ENCODE results near the gene SLC15A1.

DNA sequence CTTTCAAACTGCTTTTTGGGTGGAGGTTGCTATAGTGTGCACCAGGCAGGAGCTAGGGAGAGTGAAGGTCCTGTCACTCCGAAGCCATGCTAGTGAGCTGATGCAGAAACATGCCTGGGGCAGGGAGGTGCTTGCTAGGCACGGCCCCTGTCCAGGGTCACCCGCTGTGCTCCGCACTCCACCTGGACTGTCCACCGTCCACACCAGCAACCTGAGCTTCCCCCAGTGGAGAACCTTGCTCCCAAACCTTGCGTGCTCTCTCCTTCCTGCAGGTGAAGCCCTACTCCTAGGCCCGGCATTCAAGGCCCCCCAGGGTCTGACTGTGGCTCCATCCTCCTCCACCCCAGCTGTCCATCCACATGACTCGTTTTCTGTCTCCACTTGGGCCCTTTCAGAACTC is 12.3 kb downstream of the SLC15A1 start:
- TF ChIP-seq, protein P1, sequence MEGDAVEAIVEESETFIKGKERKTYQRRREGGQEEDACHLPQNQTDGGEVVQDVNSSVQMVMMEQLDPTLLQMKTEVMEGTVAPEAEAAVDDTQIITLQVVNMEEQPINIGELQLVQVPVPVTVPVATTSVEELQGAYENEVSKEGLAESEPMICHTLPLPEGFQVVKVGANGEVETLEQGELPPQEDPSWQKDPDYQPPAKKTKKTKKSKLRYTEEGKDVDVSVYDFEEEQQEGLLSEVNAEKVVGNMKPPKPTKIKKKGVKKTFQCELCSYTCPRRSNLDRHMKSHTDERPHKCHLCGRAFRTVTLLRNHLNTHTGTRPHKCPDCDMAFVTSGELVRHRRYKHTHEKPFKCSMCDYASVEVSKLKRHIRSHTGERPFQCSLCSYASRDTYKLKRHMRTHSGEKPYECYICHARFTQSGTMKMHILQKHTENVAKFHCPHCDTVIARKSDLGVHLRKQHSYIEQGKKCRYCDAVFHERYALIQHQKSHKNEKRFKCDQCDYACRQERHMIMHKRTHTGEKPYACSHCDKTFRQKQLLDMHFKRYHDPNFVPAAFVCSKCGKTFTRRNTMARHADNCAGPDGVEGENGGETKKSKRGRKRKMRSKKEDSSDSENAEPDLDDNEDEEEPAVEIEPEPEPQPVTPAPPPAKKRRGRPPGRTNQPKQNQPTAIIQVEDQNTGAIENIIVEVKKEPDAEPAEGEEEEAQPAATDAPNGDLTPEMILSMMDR (IDR thresholded peaks at IDR 0.05) = no peak
- no peak for TF ChIP-seq POLR2A (IDR thresholded peaks at IDR 0.05)
